ENCODE results near the gene CCR5.
"Not testable (repeated sequence)": the region's sequence is repeated elsewhere in the genome, so short reads cannot be mapped to it uniquely, and the experiment has no call there.

The CCR5 gene

GRCh38 chr3:46383951-46384330, 13.2 kb downstream of the CCR5 start:
- TF ChIP-seq CTCF (conservative IDR thresholded peaks at IDR 0.05; ENCODE audit: low read depth, low read length) = no peak

GRCh38 chr3:46386205-46386604, 15.5 kb downstream of the CCR5 start:
- peak; percentile 67 for DNase-seq (ENCODE audit: low read depth)
- TF ChIP-seq CTCF (conservative IDR thresholded peaks at IDR 0.05; ENCODE audit: low read depth, low read length) = no peak
- no peak overlapping the region for H3K4me3 ChIP-seq (ENCODE audit: low read depth, low read length)

More at GRCh38 chr3:46383951-46384330, 13.2 kb downstream of the CCR5 start:
- DNase-seq (ENCODE audit: low read depth) = no peak
- no peak overlapping the region for H3K4me3 ChIP-seq (ENCODE audit: low read depth, low read length)

- DNase-seq (ENCODE audit: low read depth); H3K4me3 ChIP-seq (ENCODE audit: low read depth, low read length): not testable (repeated sequence)
These were observed 18.1 kb downstream of the CCR5 start for GRCh38 chr3:46388847-46389246.

GRCh38 chr3:46389306-46389705, 18.6 kb downstream of the CCR5 start:
- no peak overlapping the region for H3K4me3 ChIP-seq (ENCODE audit: low read depth, low read length)
- TF ChIP-seq CTCF (conservative IDR thresholded peaks at IDR 0.05; ENCODE audit: low read depth, low read length) = no peak
- DNase-seq (ENCODE audit: low read depth) = no peak

GRCh38 chr3:46391526-46391925, 20.8 kb downstream of the CCR5 start:
- H3K4me3 ChIP-seq (ENCODE audit: low read depth, low read length); DNase-seq (ENCODE audit: low read depth): not testable (repeated sequence)

GRCh38 chr3:46393011-46393410, 22.3 kb downstream of the CCR5 start:
- no peak overlapping the region for H3K4me3 ChIP-seq (ENCODE audit: low read depth, low read length)
- no peak for DNase-seq (ENCODE audit: low read depth)
- no peak for TF ChIP-seq CTCF (conservative IDR thresholded peaks at IDR 0.05; ENCODE audit: low read depth, low read length)

- DNase-seq (ENCODE audit: low read depth) = peak; percentile 95
- TF ChIP-seq CTCF (conservative IDR thresholded peaks at IDR 0.05; ENCODE audit: low read depth, low read length) = no peak
- H3K4me3 ChIP-seq (ENCODE audit: low read depth, low read length) = no peak overlapping the region
These were observed 23.0 kb downstream of the CCR5 start for GRCh38 chr3:46393554-46394434.

GRCh38 chr3:46395210-46395661, 24.5 kb downstream of the CCR5 start:
- no peak overlapping the region for H3K4me3 ChIP-seq (ENCODE audit: low read depth, low read length)
- TF ChIP-seq CTCF (conservative IDR thresholded peaks at IDR 0.05; ENCODE audit: low read depth, low read length) = peak; percentile 25
- peak; percentile 71 for DNase-seq (ENCODE audit: low read depth)

Measured in choroid plexus epithelial cell (primary cell).